Measurements from ENCODE around the gene LRRC10B. TPM values are rescaled to one million over a fixed set of nuclear protein-coding genes. Genes with fewer than 3 reads are reported as not detected.

LRRC10B gene
- total RNA-seq, 4 donors from 2014 or later: 0.35 to 2.5 TPM; not detected in 2

DNA sequence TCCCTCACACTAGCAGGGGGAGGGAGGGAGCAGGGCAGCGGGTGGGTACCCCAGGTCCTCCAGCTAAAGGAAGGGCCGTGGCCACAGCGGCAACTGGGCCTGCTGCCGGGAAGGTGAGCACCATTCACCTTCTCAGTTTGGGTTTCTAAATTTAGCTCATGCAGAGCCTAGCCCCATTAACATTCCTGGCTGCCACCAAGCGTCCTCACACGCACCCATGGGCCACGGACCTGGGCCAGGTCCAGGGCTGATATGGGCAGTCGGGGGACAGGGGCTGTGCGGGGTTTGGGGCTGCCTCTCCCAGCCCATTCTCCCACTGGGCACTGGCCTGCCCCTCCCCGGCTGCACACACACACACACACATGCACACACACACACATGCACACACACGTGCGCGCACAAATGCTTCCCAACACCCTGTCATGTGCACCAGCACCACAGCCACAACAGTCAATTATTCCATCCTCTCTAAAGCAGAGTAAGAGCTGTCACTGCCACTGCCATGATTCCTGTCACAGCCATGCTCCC is 43.6 kb downstream of the LRRC10B start:
- Histone ChIP-seq H3K27me3 (peaks cover 0 to 18% of the 10 kb centered on the region in 2 donors), H3K4me1 (no peaks in the 10 kb centered on the region), H3K27ac (no peak overlapping the region), H3K9me3 (no peaks in the 10 kb centered on the region), H3K36me3 (no peaks in the 10 kb centered on the region), H3K4me3 (no peak overlapping the region)
- no peak for DNase-seq
- no peak for TF ChIP-seq POLR2A (IDR thresholded peaks at IDR 0.05)
- TF ChIP-seq, protein P1, sequence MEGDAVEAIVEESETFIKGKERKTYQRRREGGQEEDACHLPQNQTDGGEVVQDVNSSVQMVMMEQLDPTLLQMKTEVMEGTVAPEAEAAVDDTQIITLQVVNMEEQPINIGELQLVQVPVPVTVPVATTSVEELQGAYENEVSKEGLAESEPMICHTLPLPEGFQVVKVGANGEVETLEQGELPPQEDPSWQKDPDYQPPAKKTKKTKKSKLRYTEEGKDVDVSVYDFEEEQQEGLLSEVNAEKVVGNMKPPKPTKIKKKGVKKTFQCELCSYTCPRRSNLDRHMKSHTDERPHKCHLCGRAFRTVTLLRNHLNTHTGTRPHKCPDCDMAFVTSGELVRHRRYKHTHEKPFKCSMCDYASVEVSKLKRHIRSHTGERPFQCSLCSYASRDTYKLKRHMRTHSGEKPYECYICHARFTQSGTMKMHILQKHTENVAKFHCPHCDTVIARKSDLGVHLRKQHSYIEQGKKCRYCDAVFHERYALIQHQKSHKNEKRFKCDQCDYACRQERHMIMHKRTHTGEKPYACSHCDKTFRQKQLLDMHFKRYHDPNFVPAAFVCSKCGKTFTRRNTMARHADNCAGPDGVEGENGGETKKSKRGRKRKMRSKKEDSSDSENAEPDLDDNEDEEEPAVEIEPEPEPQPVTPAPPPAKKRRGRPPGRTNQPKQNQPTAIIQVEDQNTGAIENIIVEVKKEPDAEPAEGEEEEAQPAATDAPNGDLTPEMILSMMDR (IDR thresholded peaks at IDR 0.05): no peak

DNA sequence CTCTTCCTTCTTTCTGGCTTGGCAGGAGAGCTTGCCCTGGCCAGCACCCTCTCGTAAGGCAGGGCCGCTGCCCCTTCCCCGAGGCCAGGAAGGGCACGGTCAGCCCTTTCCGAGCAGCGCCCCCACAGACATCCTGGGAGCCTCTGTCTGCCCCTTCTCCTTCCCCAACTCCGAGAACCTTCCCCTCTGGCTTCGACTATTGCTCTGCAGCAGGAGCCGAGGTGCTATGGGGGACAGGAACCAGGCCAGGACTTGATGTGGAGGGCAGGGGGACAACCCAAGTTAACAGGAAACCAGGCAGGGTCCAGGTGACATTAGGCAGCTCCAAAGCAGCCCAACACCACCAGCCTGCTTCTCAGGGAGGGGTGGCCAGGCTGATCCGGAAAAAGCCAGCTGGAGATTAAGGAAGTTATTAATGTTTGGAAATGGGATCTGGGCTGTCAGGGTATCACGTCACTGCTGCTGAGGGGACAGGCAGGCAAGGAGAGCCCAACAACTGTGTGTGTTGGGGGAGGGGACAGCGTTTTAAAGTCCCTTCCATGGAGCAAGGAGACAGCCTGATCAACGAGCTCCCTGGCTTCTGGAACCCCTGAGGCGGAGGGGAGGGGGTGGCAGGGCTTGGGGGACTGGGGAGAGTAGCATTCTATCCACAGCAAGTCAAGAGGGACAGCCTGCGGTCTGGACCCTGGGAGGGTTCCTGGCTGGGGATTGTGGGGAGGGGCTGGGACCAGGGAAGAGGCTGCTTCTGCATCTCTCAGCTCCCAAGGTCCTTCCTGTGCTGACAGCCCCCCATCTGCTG is 45.0 kb downstream of the LRRC10B start:
- peaks cover 0 to 18% of the 10 kb centered on the region in 2 donors for H3K27me3 ChIP-seq
- no peaks in the 10 kb centered on the region for H3K36me3 ChIP-seq
- H3K4me1 ChIP-seq: no peaks in the 10 kb centered on the region
- H3K4me3 ChIP-seq: no peak overlapping the region
- no peak for DNase-seq
- no peak overlapping the region for H3K27ac ChIP-seq
- no peaks in the 10 kb centered on the region for H3K9me3 ChIP-seq
- TF ChIP-seq POLR2A (IDR thresholded peaks at IDR 0.05): no peak
- TF ChIP-seq, protein P1 (IDR thresholded peaks at IDR 0.05): no peak

DNA sequence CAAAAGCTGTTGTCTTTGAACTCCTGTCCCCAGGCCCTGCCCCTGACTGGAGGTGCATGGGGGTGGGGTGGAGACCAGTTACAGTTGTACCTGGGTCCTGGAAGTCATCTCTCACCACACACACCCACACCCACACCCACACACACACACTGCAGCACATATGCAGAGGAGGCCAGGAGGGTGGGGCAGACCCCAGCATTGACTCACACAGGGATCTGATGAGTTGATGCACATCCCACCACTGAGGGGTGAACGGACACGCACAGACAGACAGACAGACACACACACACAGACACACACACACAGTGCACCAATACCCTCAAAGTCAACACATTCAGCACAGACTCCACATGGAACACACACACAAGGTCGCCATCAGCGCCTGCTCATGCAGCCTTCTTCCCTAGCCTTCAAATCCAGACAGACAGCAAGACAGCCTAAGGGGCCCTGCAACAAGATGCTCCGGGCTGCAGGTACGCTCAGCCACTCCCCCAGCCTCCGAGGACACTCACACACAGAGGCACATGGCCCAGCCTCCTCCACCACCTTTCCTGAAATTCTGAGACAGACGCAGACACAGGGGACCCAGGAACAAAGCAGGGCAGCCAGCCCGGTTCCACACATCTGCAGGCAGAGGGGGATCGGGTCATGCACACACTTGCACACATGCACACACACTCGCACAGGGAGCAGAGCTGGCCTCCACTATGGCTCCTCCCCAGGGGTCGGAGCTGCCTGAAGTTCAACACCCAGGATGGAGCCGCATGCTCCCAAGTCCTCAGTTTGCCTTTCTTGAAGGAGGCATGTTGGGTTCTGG is 45.8 kb downstream of the LRRC10B start:
- no peaks in the 10 kb centered on the region for H3K4me1 ChIP-seq
- H3K4me3 ChIP-seq: no peak overlapping the region
- no peaks in the 10 kb centered on the region for H3K36me3 ChIP-seq
- no peak overlapping the region for H3K27ac ChIP-seq
- TF ChIP-seq POLR2A (IDR thresholded peaks at IDR 0.05): no peak
- TF ChIP-seq, protein P1 (IDR thresholded peaks at IDR 0.05): no peak
- H3K9me3 ChIP-seq: no peaks in the 10 kb centered on the region
- peaks cover 0 to 18% of the 10 kb centered on the region in 2 donors for H3K27me3 ChIP-seq
- no peak for DNase-seq

DNA sequence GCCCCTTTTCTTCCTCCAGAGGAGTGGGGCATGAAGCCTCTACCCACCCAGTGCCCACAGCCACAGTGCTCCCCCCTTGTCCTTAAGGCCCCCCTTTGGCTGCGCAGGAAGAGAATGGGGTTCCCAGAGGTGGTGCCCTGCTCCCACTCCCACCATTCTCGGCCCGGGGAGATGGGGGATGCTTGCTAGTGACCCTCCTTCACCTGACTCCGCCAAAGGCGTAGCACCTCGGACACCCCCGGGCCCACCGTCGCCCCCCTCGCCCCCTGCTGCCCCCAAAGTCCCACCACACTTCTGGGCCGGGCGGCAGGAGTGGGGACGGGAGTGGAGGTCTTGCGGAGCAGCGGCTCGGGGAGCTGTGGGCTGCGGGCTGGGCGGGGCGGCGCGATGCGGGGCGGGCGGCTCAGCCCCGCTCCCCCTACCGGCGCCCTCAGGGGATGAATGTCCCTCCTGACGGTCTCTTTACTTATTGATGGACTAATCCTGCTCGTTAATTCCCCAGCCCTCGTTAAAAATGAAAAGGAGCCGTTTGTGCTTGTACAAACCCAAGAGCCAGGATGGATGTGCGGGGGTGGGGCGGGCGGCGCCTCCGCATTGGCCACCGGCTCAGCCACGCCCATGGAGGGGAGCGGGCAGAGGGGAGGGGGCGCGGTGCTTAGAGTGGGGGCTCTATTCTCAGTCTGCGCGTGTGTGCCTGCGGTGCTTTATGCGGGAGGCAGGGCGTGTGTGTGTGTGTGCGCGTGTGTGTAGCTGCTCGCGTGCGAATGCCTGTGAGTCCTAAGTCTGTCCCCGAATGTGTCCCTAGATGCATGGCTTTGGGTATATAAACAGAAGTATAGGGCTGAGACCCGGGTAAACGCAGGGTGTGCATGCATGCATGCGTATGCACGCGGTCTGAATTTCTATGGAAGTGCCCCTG is 46.8 kb downstream of the LRRC10B start:
- Histone ChIP-seq H3K4me1 (no peaks in the 10 kb centered on the region), H3K36me3 (no peaks in the 10 kb centered on the region), H3K27ac (no peak overlapping the region), H3K4me3 (no peak overlapping the region), H3K27me3 (peaks cover 0 to 18% of the 10 kb centered on the region in 2 donors), H3K9me3 (no peaks in the 10 kb centered on the region)
- no peak for DNase-seq
- TF ChIP-seq, protein P1 (IDR thresholded peaks at IDR 0.05): no peak
- TF ChIP-seq POLR2A (IDR thresholded peaks at IDR 0.05): no peak

DNA sequence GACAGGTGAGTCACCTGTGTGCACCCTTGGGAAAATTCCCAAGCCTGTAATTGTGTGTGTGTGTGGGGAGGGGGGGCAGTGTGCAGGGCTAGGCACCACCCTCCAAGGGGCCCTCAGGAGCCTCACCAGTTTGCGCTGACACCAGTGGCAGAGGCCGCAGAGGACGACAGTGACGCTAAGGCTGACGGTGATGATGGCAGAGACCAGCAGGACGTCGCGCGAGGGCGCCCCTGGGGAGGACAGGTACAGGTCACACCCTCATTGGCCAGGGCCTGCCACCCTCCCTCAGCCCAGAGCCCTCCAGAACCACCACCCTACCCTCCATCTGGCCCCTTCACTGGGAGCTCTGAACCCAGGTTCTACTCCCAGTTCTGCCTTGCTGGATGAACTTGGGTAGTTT is 47.4 kb downstream of the LRRC10B start:
- Histone ChIP-seq H3K4me3 (no peak overlapping the region), H3K27ac (no peak overlapping the region), H3K9me3 (no peaks in the 10 kb centered on the region), H3K27me3 (peaks cover 0 to 18% of the 10 kb centered on the region in 2 donors), H3K36me3 (no peaks in the 10 kb centered on the region), H3K4me1 (no peaks in the 10 kb centered on the region)
- no peak for TF ChIP-seq POLR2A (IDR thresholded peaks at IDR 0.05)
- TF ChIP-seq, protein P1 (IDR thresholded peaks at IDR 0.05): no peak
- no peak for DNase-seq
